ENCODE data around the gene ING4.

Gene ING4

GRCh38 chr12:6685814-6686213 is 22.9 kb upstream of the ING4 start:
- no peak for DNase-seq

- DNase-seq, result peak; percentile 44 to 61
Measured at GRCh38 chr12:6684609-6685008, 21.7 kb upstream of the ING4 start.

- no peak for DNase-seq
Measured at GRCh38 chr12:6676962-6677361, 14.0 kb upstream of the ING4 start.

- DNase-seq, result no peak
Measured at GRCh38 chr12:6672143-6672542, 9.2 kb upstream of the ING4 start.

- peak in 1 of 2 experiments; percentile 50 for DNase-seq
Measured at GRCh38 chr12:6667559-6668210, 4.8 kb upstream of the ING4 start.

GRCh38 chr12:6666211-6666610 is 3.3 kb upstream of the ING4 start:
- no peak for DNase-seq

- no peak for DNase-seq
Measured at GRCh38 chr12:6664902-6665301, 2.0 kb upstream of the ING4 start.

- DNase-seq, result no peak
Measured at GRCh38 chr12:6662602-6662905, 365 bp downstream of the ING4 start.

GRCh38 chr12:6653987-6654386 is 8.9 kb downstream of the ING4 start:
- no peak for DNase-seq

- no peak for DNase-seq
Measured at GRCh38 chr12:6653342-6653741, 9.6 kb downstream of the ING4 start.

- DNase-seq, result no peak
Measured at GRCh38 chr12:6652391-6652790, 10.5 kb downstream of the ING4 start.

- no peak for DNase-seq
Measured at GRCh38 chr12:6650832-6651231, 12.1 kb downstream of the ING4 start.

- no peak for DNase-seq
Measured at GRCh38 chr12:6647083-6647604, 15.8 kb downstream of the ING4 start, which contains the start of gene ACRBP. TSS of gene ACRBP (minus strand) at chr12:6647432. CDS start at chr12:6647366, 66 bp downstream.

GRCh38 chr12:6646276-6647082 is 16.4 kb downstream of the ING4 start:
- DNase-seq, result no peak

GRCh38 chr12:6644903-6645302 is 18.0 kb downstream of the ING4 start:
- no peak for DNase-seq

- no peak for DNase-seq
Measured at GRCh38 chr12:6644257-6644596, 18.7 kb downstream of the ING4 start.

GRCh38 chr12:6643569-6644256 is 19.2 kb downstream of the ING4 start:
- DNase-seq, result no peak

- DNase-seq, result no peak
Measured at GRCh38 chr12:6641131-6641530, 21.8 kb downstream of the ING4 start.

GRCh38 chr12:6640497-6640896 is 22.4 kb downstream of the ING4 start:
- no peak for DNase-seq

- no peak for DNase-seq
Measured at GRCh38 chr12:6639151-6639801, 23.6 kb downstream of the ING4 start.

- DNase-seq, result no peak
Measured at GRCh38 chr12:6638305-6638704, 24.6 kb downstream of the ING4 start.

GRCh38 chr12:6635856-6636531 is 26.9 kb downstream of the ING4 start, which contains the start of gene LPAR5:
TSS of gene LPAR5 (minus strand) at chr12:6635959. CDS start at chr12:6621248, 14,711 bp downstream.
- no peak for DNase-seq

Measured in NCI-H1930 (cell line).